HG03378 (cell line): ENCODE data around the gene RANBP2.

Source experiments
- ATAC-seq: cut with Tn5 transposase; IDR thresholded peaks from one replicate; pipeline ENCODE4 v1.9.1; 2021; ENCODE audit warnings: mild to moderate bottlenecking, moderate library complexity; ENCODE audit not compliant: unreplicated experiment

The RANBP2 gene

GRCh38 chr2:108776475-108776874 lies 57.2 kb downstream of the RANBP2 start:
- peak; percentile 85 for ATAC-seq

- ATAC-seq, result no peak
Observed at GRCh38 chr2:108778857-108779256, 59.6 kb downstream of the RANBP2 start.

GRCh38 chr2:108786008-108786353 lies 66.7 kb downstream of the RANBP2 start:
- ATAC-seq, result no peak

GRCh38 chr2:108786354-108787215 lies 67.3 kb downstream of the RANBP2 start, which contains the start of gene CCDC138:
TSS of gene CCDC138 (plus strand) at chr2:108786771. CDS start at chr2:108786823, 52 bp downstream.
- peak; percentile 89 for ATAC-seq

DNA sequence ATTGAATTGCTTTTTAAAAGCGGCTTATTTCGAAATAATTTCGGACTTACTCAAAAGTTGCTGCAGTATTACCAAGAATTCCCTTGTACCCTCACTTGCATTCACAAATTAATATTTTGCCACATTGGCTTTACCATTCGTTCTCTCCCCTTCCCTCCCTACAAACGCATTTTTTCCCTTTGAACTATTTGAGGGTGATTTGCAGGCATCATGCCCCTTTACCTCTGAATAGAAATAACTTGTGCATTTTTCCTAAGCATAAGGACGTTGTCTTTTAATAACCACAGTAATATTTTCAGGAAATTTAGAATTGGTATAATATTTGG lies 67.9 kb downstream of the RANBP2 start:
- ATAC-seq, result no peak

DNA sequence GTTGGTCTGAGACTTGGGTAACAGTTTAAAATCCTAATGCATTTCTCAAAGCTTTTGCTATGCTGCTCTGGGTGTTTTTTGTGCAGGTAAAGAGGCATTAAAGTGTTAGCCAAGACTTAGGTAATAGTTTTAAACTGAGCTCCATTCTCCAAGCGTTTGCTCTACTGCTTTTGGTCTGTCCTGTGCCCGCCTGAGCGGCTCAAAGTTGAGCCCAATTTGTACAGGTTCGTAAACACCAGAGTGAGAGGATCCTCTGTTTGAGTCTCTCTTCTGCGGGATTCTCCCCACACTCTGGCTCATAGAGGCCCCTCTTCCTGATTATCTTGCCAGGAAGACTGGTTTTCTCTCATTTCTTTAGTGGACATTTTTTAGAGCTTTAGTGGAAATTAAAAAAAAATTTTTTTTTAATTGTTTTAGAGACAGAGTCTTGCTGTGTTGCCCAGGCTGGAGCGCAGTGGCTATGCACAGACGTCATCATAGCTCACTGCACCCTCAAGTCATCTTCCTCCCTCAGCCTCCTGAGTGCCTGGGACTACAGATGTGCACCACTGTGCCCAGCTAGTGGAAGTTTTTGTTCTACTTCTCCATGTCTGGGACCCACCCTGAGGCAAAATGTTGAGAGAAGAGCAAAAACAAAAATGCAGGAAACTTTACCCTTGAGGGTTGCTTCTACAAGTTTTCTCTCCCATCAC lies 83.9 kb downstream of the RANBP2 start:
- ATAC-seq, result no peak

DNA sequence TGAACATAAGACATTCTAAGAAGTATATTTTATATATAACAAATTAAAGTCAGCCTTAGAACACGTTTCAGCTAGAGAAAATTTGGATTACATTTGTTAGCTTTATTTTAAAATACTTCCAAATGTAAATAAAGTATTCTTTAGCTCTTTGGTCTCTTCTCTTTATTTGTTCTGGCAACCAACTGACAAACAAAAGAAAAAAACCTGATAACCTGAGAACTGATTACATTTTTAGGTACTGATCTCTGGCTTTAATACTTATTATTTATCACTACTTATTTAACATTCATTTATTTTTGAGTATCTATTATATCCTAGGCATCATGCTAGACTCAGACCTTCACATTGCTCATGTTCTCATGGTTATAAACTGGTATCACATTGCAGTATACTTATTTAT lies 85.8 kb downstream of the RANBP2 start:
- no peak for ATAC-seq

GRCh38 chr2:108805782-108806181 lies 86.5 kb downstream of the RANBP2 start:
- no peak for ATAC-seq

DNA sequence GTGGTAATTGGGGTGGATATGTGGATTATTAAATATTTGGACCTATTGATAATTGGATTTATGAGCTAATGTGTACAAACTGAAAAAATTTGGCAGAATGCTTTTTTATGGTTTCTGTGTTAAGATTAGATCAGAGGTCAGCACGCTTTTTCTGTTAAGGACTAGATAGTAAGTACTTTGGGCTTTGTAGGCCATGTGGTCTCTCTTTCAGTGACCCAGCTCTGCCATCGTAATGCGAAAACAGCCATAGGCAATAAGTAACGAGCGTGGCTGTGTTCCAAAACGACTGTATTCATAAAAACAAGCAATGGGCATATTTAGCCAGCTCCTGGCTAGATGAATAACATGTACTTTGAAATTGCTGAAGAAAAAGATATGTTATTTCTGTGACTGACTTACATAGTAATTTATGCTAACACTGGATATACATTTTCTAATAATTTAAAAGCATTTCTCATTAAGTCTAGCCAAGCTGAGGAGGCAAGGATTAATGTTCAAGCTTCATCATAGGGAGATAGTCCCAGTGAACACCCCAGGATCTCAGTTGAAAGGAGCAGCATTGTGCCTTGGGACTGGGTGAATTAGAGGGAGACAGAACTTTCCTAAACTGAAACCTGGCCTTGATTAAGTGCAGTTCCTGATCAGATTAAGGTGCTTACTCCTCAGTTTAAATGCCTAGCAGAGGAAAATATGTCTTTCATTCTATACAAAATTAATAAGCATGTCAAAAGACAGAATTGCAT lies 87.3 kb downstream of the RANBP2 start:
- ATAC-seq, result no peak

DNA sequence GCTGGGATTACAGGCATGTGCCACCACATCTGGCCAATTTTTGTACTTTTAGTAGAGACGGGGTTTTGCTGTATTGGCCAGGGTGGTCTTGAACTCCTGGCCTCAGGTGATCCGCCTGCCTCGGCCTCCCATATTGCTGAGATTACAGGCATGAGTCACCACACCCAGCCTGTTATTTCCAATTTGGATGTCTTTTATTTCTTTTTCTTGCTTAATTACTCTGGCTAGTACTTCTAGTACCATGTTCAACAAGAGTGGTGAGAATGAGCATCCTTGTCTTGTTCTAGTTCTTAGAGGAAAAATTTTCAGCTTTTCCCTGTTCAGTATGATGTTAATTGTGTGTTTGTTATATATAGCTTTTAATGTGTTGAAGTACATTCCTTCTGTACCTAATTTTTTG lies 90.7 kb downstream of the RANBP2 start:
- ATAC-seq, result no peak

DNA sequence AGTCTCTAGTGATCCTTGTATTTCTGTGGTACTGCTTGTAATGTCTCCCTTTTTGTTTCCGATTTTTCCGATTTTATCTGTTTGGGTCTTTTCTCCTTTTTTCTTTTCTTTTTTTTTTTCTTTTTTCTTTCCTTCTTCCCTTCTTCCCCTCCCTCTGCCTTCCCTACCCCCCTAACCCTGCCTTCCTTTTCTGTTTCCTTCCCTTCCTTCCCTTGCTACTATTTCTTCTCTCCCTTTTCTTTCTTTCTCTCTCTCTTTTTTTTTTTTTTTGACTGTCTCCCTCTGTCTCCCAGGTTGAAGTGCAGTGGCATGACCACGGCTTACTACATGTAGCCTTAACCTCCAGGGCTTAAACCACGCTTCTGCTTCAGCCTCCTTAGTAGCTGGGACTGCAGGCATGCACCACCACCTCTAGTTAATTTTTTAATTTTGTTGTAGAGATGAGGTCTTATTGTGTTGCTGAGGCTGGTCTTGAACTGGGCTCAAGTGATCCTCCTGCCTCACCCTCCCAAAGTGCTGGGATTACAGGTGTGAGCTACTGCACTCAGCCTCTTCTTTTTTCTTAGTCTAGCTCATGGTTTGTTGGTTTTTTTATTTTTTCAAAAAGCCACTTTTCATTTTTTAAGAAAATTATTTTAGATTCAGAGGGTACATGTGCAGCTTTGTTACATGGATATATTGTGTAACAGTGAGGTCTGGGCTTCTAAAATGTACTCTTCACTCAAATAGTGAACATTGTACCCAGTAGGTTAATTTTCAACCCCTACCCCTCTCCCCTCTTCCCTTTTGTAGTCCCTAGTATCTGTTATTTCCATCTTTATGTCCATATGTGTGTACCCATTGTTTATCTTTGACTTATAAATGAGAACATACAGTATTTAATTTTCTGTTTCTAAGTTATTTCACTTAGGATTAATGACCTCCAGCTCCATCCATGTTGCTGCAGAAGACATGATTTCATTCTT lies 92.0 kb downstream of the RANBP2 start:
- no peak for ATAC-seq

DNA sequence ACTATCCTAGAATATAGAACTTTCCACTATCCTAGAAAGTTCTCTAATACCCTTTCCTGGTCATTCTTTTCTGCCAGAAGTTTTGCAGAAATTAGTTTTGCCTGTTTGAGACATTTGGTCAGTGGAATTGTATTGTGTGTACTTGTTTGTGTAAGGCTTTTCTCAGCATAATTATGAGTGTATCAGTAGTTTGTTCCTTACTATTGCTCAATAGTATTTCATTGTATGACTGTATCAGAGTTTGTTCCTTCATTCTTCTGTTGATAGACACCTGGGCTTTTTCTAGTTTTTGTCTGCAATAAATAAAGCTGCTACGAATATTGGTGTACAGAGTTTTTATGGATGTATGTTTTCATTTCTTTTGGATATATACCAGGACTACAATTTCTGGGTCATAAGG lies 94.5 kb downstream of the RANBP2 start:
- no peak for ATAC-seq

DNA sequence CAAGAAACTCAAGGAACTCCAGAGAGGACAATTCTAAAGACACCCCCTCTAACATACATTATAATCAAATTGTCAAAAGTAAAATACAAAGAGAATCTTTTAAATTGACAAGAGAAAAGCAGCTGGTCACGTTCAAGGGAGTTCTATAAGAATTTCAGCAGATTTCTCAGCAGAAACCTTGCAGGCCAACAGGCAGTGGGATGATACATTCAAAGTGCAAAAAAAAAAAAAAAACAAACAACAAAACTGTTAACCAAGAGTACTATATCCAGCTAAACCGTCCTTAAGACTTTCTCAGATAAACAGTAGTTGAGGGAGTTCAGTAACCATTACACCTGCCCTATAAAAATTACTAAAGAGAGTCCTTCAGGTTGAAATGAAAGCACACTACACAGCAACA lies 101.2 kb downstream of the RANBP2 start:
- no peak for ATAC-seq

GRCh38 chr2:108823286-108823685 lies 104.0 kb downstream of the RANBP2 start:
- ATAC-seq, result no peak

DNA sequence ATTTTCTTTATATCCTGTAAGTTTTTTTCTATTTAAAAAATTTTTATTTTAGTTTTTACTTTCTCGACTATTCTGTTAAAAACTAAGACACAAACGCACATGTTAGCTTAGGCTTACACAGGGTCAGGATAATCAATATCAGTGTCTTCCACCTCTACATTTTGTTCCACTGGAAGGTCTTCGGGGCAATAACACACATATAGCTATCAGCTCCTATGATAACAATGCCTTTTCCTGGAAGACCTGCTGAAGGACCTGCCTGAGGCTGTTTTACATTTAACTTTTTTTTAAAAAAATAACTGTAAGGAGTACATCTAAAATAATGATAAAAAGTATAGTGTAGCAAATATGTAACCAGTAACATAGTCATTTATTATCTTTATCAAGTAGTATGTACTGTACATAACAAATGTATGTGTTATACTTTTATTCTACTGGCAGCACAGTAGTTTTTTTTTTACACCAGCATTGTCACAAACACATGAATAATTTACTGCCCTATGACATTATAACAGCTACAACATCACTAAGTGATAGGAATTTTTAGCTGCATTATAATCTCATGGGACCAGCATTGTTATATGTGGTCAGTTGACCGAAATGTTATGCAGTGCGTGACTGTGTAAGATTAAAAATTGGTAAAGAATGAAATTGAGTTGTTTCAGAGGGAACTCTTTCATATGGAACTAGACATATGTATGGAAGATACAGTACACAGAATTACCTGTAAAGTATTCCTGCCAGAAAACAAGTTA lies 105.2 kb downstream of the RANBP2 start:
- ATAC-seq, result no peak

DNA sequence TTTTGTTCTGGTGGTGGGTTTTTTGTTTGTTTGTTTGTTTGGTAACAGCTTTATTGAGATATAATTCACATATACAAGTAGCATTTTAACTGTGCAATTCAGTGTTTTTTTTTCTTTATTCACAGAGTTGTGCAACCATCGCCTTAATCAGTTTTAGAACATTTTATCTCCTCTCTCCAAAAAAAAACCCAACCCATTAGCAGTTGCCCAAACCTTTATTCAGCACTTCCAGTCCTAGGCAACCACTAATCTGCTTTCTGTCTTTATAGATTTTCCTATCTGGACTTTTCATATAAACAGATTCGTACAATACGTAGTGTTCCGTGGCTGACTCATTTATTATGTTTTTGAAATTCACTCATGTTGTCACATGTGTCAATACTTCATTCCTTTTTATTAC lies 106.0 kb downstream of the RANBP2 start:
- no peak for ATAC-seq

DNA sequence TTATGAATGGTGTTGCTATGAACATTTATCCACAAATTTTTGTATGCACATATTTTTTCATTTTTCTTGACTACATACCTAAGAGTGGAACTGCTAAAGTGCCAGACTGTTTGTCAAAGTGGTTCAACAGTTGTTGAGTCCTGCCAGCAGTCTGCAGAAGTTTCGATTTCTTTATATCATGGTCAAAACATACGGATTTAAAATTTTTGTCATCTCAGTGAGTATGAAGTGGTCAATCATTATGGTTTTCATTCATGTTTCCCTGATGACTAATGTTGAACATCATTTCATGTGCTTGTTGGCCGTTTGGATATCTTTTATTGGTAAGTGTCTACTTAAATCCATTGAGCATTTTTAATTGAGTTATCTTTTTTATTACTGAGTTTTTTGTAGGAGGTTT lies 106.5 kb downstream of the RANBP2 start:
- ATAC-seq, result no peak

DNA sequence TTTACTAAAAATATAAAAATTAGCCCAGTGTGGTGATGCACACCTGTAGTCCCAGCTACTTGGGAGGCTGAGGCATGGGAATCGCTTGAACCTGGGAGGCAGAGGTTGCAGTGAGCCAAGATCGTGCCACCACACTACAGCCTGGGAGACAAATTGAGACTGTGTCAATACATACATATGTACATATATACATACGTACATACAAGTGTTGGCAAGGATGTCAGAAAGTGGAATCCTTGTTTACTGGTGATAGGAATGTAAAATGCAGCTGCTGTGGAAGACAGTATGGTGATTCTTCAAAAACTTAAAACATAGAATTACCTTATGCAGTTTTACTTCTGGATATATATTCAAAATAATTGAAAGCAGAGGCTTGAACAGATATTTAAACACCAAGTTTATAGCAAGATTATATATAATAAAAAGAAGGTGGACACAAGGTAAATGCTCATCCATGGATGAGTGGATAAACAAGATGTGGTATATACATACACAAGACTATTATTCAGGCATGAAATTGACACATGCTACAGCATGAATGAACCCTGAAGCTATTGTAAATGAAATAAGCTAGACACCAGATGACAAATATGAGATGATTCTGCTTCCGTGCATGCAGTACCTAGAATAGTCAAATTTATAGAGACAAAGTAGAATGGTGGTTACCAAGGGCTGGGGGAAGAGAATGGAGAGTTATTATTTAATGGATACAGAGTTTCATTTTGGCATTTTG lies 110.5 kb downstream of the RANBP2 start:
- no peak for ATAC-seq

DNA sequence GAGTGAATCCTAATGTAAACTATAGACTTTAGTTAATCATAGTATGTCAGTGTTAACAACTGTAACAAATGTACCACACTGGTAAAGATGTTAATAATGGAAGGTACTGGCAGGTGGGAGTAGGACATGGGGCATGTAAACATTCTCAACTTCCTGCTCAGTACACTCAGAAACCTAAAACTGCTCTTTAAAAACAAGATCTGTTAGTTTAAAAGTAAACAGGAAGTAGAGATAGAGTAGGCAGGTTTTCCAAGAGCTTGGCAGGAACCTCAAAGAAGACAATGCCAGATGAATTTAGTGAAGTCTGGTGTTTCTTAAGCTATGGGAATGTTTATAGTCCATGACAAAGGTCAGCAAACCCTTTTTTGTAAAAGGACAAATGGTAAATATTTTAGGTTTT lies 113.9 kb downstream of the RANBP2 start:
- ATAC-seq, result no peak
